ENCODE data around the gene IRS1.

DNA sequence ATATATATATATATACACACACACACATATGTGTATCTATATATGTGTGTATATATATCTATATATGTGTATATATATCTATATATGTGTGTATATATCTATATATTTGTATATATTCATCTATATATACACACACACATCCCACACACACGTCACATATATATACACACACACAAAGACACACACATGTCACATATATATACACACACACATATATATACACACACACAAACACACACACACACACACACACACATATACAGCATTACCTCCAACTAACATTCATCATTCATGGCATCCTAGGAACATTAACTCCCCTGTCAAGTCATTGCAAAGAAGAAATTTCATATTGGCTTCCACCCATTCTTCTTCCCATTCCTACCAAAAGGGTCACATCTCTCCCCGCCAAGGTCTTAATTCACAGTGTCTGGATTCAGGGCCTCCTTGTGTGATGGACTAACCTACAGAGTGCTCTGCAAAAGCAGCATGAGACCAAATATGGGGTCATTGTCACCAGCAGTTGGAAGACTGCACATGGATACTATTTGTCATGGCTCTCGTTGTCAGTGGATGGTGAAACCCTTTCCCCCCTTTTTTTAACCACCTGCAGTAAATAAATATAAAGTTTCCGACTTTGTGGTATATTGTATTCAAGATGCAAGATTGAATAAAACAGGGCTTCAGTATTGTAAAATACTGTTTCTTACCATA, 67.0 kb downstream of the IRS1 start:
- TF ChIP-seq CTCF (conservative IDR thresholded peaks at IDR 0.05 in 1 of 2, IDR thresholded peaks at IDR 0.05 in 1 of 2; ENCODE audit: low read depth in 1 of 2, low read length in 2 of 2) (no peak), EZH2 (IDR thresholded peaks at IDR 0.05; ENCODE audit: low read length, missing control alignments) (no peak)

All from fibroblast of lung (primary cell).